PC-9 (cell line): ENCODE measurements around the gene NRM.

Experiments
- CTCF ChIP-seq: fragments of 200-600 bp; sonication (generic); conservative IDR thresholded peaks from 2 replicates; pipeline ENCODE4 v1.6.1; 2017; ENCODE audit warnings: mixed run types, antibody characterized with exemption, mild to moderate bottlenecking, moderate library complexity
- EZH2 ChIP-seq: fragments of 200-600 bp; sonication (generic); IDR thresholded peaks from 2 replicates; pipeline ENCODE4 v1.8.0; 2017; ENCODE audit warnings: antibody characterized with exemption, low read depth

- TF ChIP-seq CTCF = peak; percentile 17; the same call in 1 of the 2 replicates
- TF ChIP-seq EZH2 = no peak
Observed at GRCh38 chr6:30719791-30720737, 29.3 kb upstream of the NRM start, which contains the start of gene TUBB.
